PC-3 (cell line): ENCODE results near the gene CAMTA1. TPM values are rescaled to one million over a fixed set of nuclear protein-coding genes. Genes with fewer than 3 reads are reported as not detected.

ENCODE experiments used
- ATAC-seq: fragments of 200-7000 bp; cut with Tn5 transposase; 2 replicates; pipeline ENCODE4 v1.9.1; 2020; ENCODE audit warnings: mild to moderate bottlenecking, moderate library complexity
- BruUV-seq: library from RNA; stranded (reverse); fragments of 400-500 nt; replicated peaks from 2 replicates; lab custom pipeline; 2021; lab: Mats Ljungman, UMichigan
- CTCF ChIA-PET: fragments of 300-600 bp; sonication (Branson Sonifier 250); formaldehyde crosslinking; loops from one replicate; lab custom pipeline; 2022; ENCODE audit warnings: antibody characterized with exemption; lab: Charles Lee
- POLR2A ChIA-PET: fragments of 300-600 bp; sonication (Branson Sonifier 250); formaldehyde crosslinking; loops from one replicate; lab custom pipeline; 2022; ENCODE audit warnings: antibody characterized with exemption; ENCODE audit not compliant: unreplicated experiment; lab: Charles Lee
- DNase-seq: peaks from one replicate; pipeline ENCODE4 v3.0.0-alpha.2; 2015
- H2AFZ ChIP-seq: fragments of 300-600 bp; sonication (generic); 2 replicates; pipeline ENCODE4 v1.6.0; 2016; ENCODE audit warnings: antibody characterized with exemption, low read length
- H3F3A ChIP-seq: fragments of 300-600 bp; sonication (generic); one replicate; pipeline ENCODE4 v1.6.0; 2017; ENCODE audit warnings: antibody characterized with exemption, low read length, control low read depth, mild to moderate bottlenecking; ENCODE audit not compliant: unreplicated experiment
- H3K27ac ChIP-seq: fragments of 300-600 bp; sonication (generic); 2 replicates; pipeline ENCODE4 v1.5.1; 2016; ENCODE audit warnings: mild to moderate bottlenecking, low read length
- H3K27me3 ChIP-seq: fragments of 300-600 bp; sonication (generic); 2 replicates; pipeline ENCODE4 v1.6.1; 2016; ENCODE audit warnings: low read length, mixed read lengths
- H3K36me3 ChIP-seq: fragments of 300-600 bp; sonication (generic); 2 replicates; pipeline ENCODE4 v1.6.1; 2016; ENCODE audit warnings: low read depth, mixed run types, low read length, mixed read lengths
- H3K4me1 ChIP-seq: fragments of 300-600 bp; sonication (generic); 2 replicates; pipeline ENCODE4 v1.5.1; 2016; ENCODE audit warnings: low read length; ENCODE audit not compliant: insufficient read depth
- H3K4me2 ChIP-seq: fragments of 300-600 bp; sonication (generic); 2 replicates; pipeline ENCODE4 v1.6.0; 2016; ENCODE audit warnings: low read length
- H3K4me3 ChIP-seq: fragments of 300-600 bp; sonication (generic); 2 replicates; pipeline ENCODE4 v1.5.1; 2016; ENCODE audit warnings: mild to moderate bottlenecking, low read length, mixed read lengths
- H3K79me2 ChIP-seq: fragments of 300-600 bp; sonication (generic); 2 replicates; pipeline ENCODE4 v1.6.1; 2017; ENCODE audit warnings: low read length, mixed read lengths
- H3K9ac ChIP-seq: fragments of 300-600 bp; sonication (generic); 2 replicates; pipeline ENCODE4 v1.6.0; 2016; ENCODE audit warnings: mild to moderate bottlenecking, low read length
- H3K9me2 ChIP-seq: fragments of 300-600 bp; sonication (generic); replicated peaks from 2 replicates; pipeline ENCODE4 v1.6.1; 2016; ENCODE audit warnings: mixed run types, low read length, mixed read lengths
- H3K9me3 ChIP-seq: fragments of 300-600 bp; sonication (generic); 2 replicates; pipeline ENCODE4 v1.6.1; 2016; ENCODE audit warnings: low read length, mixed read lengths
- H4K20me1 ChIP-seq: fragments of 300-600 bp; sonication (generic); 2 replicates; pipeline ENCODE4 v1.6.1; 2016; ENCODE audit warnings: low read length, mixed read lengths
- EZH2 ChIP-seq: fragments of 300-600 bp; sonication (generic); IDR thresholded peaks from one replicate; pipeline ENCODE4 v1.6.1; 2017; ENCODE audit warnings: antibody characterized with exemption, mild to moderate bottlenecking, low read length; ENCODE audit not compliant: unreplicated experiment
- EZH2phosphoT487 ChIP-seq: fragments of 300-600 bp; sonication (generic); IDR thresholded peaks from 2 replicates; pipeline ENCODE4 v1.6.1; 2018; ENCODE audit warnings: mild to moderate bottlenecking, antibody characterized with exemption, low read length, borderline replicate concordance
- intact Hi-C: fragments of 100-400 bp; cut with micrococcal nuclease; formaldehyde crosslinking; loops from 2 replicates; pipeline ENCODE4 v1.9.0; 2023
- total RNA-seq: library from RNA; depleted of rRNA; stranded (reverse); fragments of >200 nt; gene quantifications from 2 replicates; pipeline ENCODE4 v1.2.3, GENCODE V29; 2014
- TF ChIP-seq, protein P1 (sequence below): fragments of 300-600 bp; sonication (generic); conservative IDR thresholded peaks from 2 replicates; pipeline ENCODE4 v1.5.1; 2017; ENCODE audit warnings: antibody characterized with exemption, low read depth, mild to moderate bottlenecking, low read length

Gene CAMTA1
- total RNA-seq, 1 experiment from 2014 or later, result 40.8 TPM

DNA sequence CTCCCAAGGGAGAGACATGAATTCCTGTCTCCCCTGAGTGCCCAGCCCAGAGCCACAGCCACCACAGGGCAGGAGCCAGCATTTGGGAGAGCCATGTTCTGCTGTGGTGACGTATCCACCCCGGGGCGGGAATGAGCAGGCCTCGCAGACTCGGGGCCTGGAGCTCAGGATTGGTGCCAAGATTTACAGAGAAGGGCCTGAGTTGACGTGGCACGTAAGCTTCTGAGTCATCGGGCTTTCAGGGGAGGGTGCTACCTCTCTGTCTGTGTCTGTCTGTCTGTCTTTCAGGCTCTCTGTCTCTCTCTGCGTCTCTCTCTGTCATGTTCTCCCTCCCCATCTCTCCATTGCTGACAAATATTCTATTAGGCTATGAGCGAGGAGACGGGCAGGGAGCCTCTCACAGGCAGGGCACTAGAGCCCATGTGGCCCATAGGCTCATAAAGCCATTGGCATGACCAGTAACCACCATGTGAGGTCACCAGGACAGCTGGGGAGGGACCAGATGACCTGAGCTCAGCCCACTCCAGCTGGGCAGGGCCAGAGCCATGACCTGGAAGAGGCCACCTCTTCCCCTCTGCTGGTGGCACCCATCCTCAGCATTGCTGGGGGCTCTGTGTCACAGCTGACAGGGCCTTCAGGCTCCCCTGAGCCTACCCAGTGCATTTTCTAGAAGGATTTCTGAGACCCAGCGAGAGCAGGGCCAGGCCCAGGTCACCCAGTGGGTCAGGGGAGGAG is 685.8 kb downstream of the CAMTA1 start:
- peak; percentile 91 for ATAC-seq

GRCh38 chr1:7471836-7472235 is 686.6 kb downstream of the CAMTA1 start:
- no peak overlapping the region for H3K27ac ChIP-seq
- no peaks in the 10 kb centered on the region for H3K9me2 ChIP-seq
- no peaks in the 10 kb centered on the region for H3K79me2 ChIP-seq
- no peaks in the 10 kb centered on the region for H3K36me3 ChIP-seq
- no peaks in the 10 kb centered on the region for H4K20me1 ChIP-seq
- intact Hi-C loops, result no loop called here
- ChIA-PET CTCF (no interaction called here), POLR2A (no interaction called here)
- ATAC-seq (no peak), DNase-seq (no peak)
- no peak overlapping the region for H3K4me2 ChIP-seq
- TF ChIP-seq EZH2phosphoT487, result no peak
- TF ChIP-seq, protein P1, sequence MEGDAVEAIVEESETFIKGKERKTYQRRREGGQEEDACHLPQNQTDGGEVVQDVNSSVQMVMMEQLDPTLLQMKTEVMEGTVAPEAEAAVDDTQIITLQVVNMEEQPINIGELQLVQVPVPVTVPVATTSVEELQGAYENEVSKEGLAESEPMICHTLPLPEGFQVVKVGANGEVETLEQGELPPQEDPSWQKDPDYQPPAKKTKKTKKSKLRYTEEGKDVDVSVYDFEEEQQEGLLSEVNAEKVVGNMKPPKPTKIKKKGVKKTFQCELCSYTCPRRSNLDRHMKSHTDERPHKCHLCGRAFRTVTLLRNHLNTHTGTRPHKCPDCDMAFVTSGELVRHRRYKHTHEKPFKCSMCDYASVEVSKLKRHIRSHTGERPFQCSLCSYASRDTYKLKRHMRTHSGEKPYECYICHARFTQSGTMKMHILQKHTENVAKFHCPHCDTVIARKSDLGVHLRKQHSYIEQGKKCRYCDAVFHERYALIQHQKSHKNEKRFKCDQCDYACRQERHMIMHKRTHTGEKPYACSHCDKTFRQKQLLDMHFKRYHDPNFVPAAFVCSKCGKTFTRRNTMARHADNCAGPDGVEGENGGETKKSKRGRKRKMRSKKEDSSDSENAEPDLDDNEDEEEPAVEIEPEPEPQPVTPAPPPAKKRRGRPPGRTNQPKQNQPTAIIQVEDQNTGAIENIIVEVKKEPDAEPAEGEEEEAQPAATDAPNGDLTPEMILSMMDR, result no peak
- no peak for TF ChIP-seq EZH2
- no peaks in the 10 kb centered on the region for H3F3A ChIP-seq
- no peak overlapping the region for H2AFZ ChIP-seq
- H3K9me3 ChIP-seq, result no peaks in the 10 kb centered on the region
- peaks cover 5% of the 10 kb centered on the region for H3K27me3 ChIP-seq
- H3K9ac ChIP-seq, result no peak overlapping the region
- BruUV-seq, result no TSS peak
- peaks cover 12% of the 10 kb centered on the region for H3K4me1 ChIP-seq
- H3K4me3 ChIP-seq, result no peak overlapping the region

More for the DNA sequence above, 685.8 kb downstream of the CAMTA1 start:
- H3F3A ChIP-seq, result no peaks in the 10 kb centered on the region
- H3K4me2 ChIP-seq, result peak overlapping the region; percentile 37; the same call in 1 of the 2 replicates
- no peaks in the 10 kb centered on the region for H4K20me1 ChIP-seq
- 0 out of 2 replicates have a peak, but pooled peaks cover 1% of the 10 kb centered on the region for H3K27me3 ChIP-seq
- peak overlapping the region; percentile 11; the same call in 1 of the 2 replicates for H3K9ac ChIP-seq
- no TSS peak for BruUV-seq
- H3K79me2 ChIP-seq, result no peaks in the 10 kb centered on the region
- ChIA-PET POLR2A (interaction anchor here (0.6 kb wide), 1 partner anchor 60 kb away, joined by 3 read pairs; no protein-coding TSS in a partner anchor), CTCF (no interaction called here)
- 0 out of 2 replicates have a peak overlapping the region, but pooled peaks have one; percentile 44 for H2AFZ ChIP-seq
- H3K9me2 ChIP-seq, result no peaks in the 10 kb centered on the region
- TF ChIP-seq, protein P1, result no peak
- TF ChIP-seq EZH2, result no peak
- no peak for TF ChIP-seq EZH2phosphoT487
- no peaks in the 10 kb centered on the region for H3K36me3 ChIP-seq
- H3K4me3 ChIP-seq, result no peak overlapping the region
- H3K27ac ChIP-seq, result peak overlapping the region; percentile 44
- intact Hi-C loops, result no loop called here
- peaks cover 12% of the 10 kb centered on the region for H3K4me1 ChIP-seq
- DNase-seq, result peak; percentile 95
- H3K9me3 ChIP-seq, result no peaks in the 10 kb centered on the region
